Fibroblast of lung (primary cell): ENCODE measurements around the gene ZNF691. TPM values are rescaled to one million over a fixed set of nuclear protein-coding genes. Genes with fewer than 3 reads are reported as not detected.

Experiments
- DNase-seq, 2 donors: peaks; one replicate each; pipeline versions ENCODE4 v3.0.0 to v3.0.0-alpha.2; 2010; ENCODE audit warnings: low read depth in 2 of 2
- H2AFZ ChIP-seq: 2 replicates; pipeline ENCODE4 v1.5.1; 2012; ENCODE audit warnings: low read length, control low read depth, inconsistent platforms
- H3K27ac ChIP-seq: 2 replicates; pipeline ENCODE4 v1.5.1; 2011; ENCODE audit warnings: low read length, control low read depth; ENCODE audit not compliant: insufficient read depth
- H3K27me3 ChIP-seq: 2 replicates; pipeline ENCODE4 v1.5.1; 2011; ENCODE audit warnings: mild to moderate bottlenecking, low read length; ENCODE audit not compliant: control insufficient read depth, insufficient read depth
- H3K36me3 ChIP-seq: 2 replicates; pipeline ENCODE4 v1.5.1; 2011; ENCODE audit warnings: low read length; ENCODE audit not compliant: control insufficient read depth, insufficient read depth
- H3K4me1 ChIP-seq: 2 replicates; pipeline ENCODE4 v1.5.1; 2011; ENCODE audit warnings: low read length; ENCODE audit not compliant: control insufficient read depth, insufficient read depth; ENCODE audit errors: extremely low read depth
- H3K4me2 ChIP-seq: 2 replicates; pipeline ENCODE4 v1.5.1; 2011; ENCODE audit warnings: low read length, control low read depth; ENCODE audit not compliant: insufficient read depth; ENCODE audit errors: extremely low read depth
- H3K4me3 ChIP-seq, 4 experiments: fragments of 200-600 bp in 1 of 4; sonication (generic) in 1 of 4; replicated peaks in 1 of 4; 2 replicates each; pipeline ENCODE4 v1.5.1; 2011 to 2016; ENCODE audit warnings: low read length in 4 of 4, low read depth in 3 of 4, mild to moderate bottlenecking in 3 of 4, control low read depth in 2 of 4, inconsistent platforms in 1 of 4, mixed read lengths in 1 of 4; ENCODE audit not compliant: insufficient read depth in 1 of 4; ENCODE audit errors: control extremely low read depth in 1 of 4
- H3K79me2 ChIP-seq: 2 replicates; pipeline ENCODE4 v1.5.1; 2012; ENCODE audit warnings: mild to moderate bottlenecking, low read length, inconsistent platforms; ENCODE audit not compliant: control insufficient read depth, insufficient read depth
- H3K9ac ChIP-seq: 2 replicates; pipeline ENCODE4 v1.5.1; 2011; ENCODE audit warnings: mild to moderate bottlenecking, low read length, control low read depth; ENCODE audit not compliant: insufficient read depth
- H3K9me3 ChIP-seq: 2 replicates; pipeline ENCODE4 v1.5.1; 2012; ENCODE audit warnings: low read depth, low read length; ENCODE audit not compliant: control insufficient read depth, insufficient read depth
- H4K20me1 ChIP-seq: 2 replicates; pipeline ENCODE4 v1.5.1; 2011; ENCODE audit warnings: low read length; ENCODE audit not compliant: control insufficient read depth, insufficient read depth; ENCODE audit errors: extremely low read depth
- EZH2 ChIP-seq: IDR thresholded peaks from 2 replicates; pipeline ENCODE4 v1.5.1; 2012; ENCODE audit warnings: low read length, control low read depth, mild to moderate bottlenecking; ENCODE audit errors: missing control alignments
- polyA plus RNA-seq, 2 donors: library from polyadenylated mRNA; depleted of rRNA in 1 of 2; stranded (reverse) in 1 of 2; unstranded in 1 of 2; fragments of >200 nt; gene quantifications; 2 replicates each; pipeline ENCODE4 v1.2.1, GENCODE V29; 2011 to 2012; ENCODE audit warnings: missing spikeins in 1 of 2
- total RNA-seq: library from RNA; depleted of rRNA; stranded (reverse); fragments of >200 nt; gene quantifications from 2 replicates; pipeline ENCODE4 v1.2.1, GENCODE V29; 2014
- TF ChIP-seq, protein P1 (sequence below), 2 donors: IDR thresholded peaks in 1 of 2; conservative IDR thresholded peaks in 1 of 2; 1 replicate in 1 of 2; 2 replicates in 1 of 2; pipeline ENCODE4 v1.5.1; 2011 to 2012; ENCODE audit warnings: low read length in 2 of 2, control low read depth in 1 of 2, inconsistent platforms in 1 of 2, low read depth in 1 of 2, mild to moderate bottlenecking in 1 of 2

Gene ZNF691
- total and polyA plus RNA-seq, 2 donors (not counting 1 experiment from before 2014, with no cell fraction given) = 5.8 to 11.1 TPM

DNA sequence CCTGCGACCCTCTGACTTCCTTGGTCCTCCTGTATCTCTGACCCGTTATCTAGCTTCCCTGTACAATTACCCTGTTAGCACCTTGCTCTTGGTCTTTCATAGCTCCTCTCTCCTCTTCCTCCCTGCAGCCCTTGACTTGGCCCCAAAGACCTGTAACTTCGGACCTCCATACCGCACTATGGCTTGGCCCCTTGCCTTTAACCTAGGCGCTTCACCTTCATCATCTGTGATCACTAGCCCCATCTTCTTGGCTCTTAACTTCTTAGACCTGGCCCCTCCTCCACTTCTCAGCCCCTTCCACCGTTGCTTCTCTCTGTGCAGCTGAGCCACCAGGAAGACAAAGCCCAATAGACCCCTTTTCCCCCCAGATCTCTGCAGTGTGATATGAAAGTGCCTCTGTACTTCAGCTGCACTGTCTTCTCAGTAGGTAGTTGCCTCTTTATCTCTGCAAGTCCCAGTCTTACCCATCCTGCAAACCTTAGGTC, 740 bp downstream of the ZNF691 start:
- H3K79me2 ChIP-seq = peaks cover 10% of the 10 kb centered on the region
- H3K4me1 ChIP-seq = peaks cover 7% of the 10 kb centered on the region
- peak overlapping the region; percentile 96 for H3K4me2 ChIP-seq
- no peaks in the 10 kb centered on the region for H4K20me1 ChIP-seq
- no peak for DNase-seq
- peak overlapping the region; percentile 56 for H3K27ac ChIP-seq
- no peaks in the 10 kb centered on the region for H3K27me3 ChIP-seq
- H3K9me3 ChIP-seq = no peaks in the 10 kb centered on the region
- H3K9ac ChIP-seq = peak overlapping the region; percentile 69
- peaks cover 6% of the 10 kb centered on the region for H3K36me3 ChIP-seq
- peak overlapping the region; percentile 60 for H2AFZ ChIP-seq
- TF ChIP-seq EZH2 = no peak
- TF ChIP-seq, protein P1, sequence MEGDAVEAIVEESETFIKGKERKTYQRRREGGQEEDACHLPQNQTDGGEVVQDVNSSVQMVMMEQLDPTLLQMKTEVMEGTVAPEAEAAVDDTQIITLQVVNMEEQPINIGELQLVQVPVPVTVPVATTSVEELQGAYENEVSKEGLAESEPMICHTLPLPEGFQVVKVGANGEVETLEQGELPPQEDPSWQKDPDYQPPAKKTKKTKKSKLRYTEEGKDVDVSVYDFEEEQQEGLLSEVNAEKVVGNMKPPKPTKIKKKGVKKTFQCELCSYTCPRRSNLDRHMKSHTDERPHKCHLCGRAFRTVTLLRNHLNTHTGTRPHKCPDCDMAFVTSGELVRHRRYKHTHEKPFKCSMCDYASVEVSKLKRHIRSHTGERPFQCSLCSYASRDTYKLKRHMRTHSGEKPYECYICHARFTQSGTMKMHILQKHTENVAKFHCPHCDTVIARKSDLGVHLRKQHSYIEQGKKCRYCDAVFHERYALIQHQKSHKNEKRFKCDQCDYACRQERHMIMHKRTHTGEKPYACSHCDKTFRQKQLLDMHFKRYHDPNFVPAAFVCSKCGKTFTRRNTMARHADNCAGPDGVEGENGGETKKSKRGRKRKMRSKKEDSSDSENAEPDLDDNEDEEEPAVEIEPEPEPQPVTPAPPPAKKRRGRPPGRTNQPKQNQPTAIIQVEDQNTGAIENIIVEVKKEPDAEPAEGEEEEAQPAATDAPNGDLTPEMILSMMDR (conservative IDR thresholded peaks at IDR 0.05 in 1 of 2, IDR thresholded peaks at IDR 0.05 in 1 of 2; ENCODE audit: low read depth in 1 of 2, low read length in 2 of 2) = no peak
- H3K4me3 ChIP-seq = peak overlapping the region; percentile 52 to 92 (median 92)

DNA sequence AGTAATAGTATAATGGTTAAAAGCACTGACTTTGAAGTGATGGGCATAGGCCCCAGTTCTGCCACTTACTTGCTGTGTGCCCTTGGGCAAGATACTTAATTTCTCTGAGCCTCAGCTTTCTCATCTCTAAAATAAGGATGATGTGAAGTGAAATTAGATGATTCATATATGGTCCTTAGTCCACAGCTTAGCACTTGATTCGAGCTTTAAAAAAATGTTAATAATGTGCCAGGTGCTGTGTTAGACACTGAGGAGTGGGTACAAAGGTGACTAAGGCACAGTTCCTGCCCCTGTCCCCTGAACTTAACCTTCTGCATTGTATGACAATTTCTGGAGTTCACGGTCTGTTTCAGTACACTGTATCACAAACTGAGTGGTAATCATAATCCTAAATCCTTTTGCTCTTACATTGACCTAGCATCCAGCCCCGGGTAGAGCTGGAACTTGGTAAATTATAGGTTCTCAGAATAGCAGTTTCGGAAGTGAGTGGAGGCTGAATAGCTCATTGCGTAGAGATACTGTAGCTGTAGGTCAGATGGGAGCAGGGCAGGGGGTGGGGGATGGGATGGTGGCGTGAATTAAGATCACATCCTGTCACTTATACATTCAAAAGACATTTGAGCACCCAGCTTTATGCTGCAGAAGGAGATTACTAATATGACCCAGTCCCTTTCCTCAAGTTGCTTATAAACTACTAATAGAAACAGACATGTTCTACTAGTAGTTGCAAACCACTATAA, 1.5 kb downstream of the ZNF691 start:
- Histone ChIP-seq H3K4me1 (peaks cover 7% of the 10 kb centered on the region), H3K9ac (no peak overlapping the region), H3K36me3 (peaks cover 6% of the 10 kb centered on the region), H3K4me2 (peak overlapping the region; percentile 59), H3K27ac (no peak overlapping the region), H2AFZ (no peak overlapping the region), H3K9me3 (no peaks in the 10 kb centered on the region), H3K4me3 (peak overlapping the region in 2 of 4 experiments; percentile 18 to 91), H3K79me2 (peaks cover 10% of the 10 kb centered on the region), H4K20me1 (no peaks in the 10 kb centered on the region), H3K27me3 (no peaks in the 10 kb centered on the region)
- DNase-seq = no peak
- TF ChIP-seq, protein P1 (conservative IDR thresholded peaks at IDR 0.05 in 1 of 2, IDR thresholded peaks at IDR 0.05 in 1 of 2; ENCODE audit: low read depth in 1 of 2, low read length in 2 of 2) = no peak
- TF ChIP-seq EZH2 = no peak

DNA sequence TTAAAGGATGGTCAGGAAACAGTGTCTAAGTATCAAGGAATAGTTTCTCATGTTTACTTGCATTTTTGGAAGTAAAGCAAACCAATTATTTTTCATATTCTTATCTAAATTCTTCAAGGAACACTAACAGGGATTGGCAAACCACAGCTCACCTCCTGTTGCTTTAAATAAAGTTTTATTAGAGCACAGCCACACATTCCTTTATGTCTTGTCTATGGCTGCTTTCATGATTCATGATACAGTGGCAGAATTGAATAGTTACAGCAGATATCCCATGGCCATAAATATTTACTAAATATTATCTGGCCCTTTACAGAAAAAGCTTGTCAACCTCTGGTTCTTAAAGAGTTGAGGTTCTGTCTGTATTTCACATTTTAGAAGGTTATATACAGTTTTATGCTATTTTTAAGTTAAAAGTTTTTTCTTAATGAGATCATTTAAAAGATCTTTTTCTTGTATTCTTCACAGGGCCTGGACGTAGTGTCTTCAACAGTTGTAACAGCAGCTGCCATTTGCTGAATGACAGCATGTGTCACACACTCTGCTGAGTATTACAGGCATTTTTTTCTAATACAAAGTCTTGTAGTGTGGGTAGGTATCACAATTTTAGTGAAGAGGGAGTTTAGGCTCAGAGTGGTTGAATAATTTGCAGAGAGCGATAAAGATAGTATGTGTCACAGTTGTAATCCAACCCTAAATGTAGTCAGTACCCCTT, 2.6 kb downstream of the ZNF691 start:
- H3K79me2 ChIP-seq = peaks cover 10% of the 10 kb centered on the region
- H3K9me3 ChIP-seq = no peaks in the 10 kb centered on the region
- no peak overlapping the region for H3K4me3 ChIP-seq
- TF ChIP-seq, protein P1 (conservative IDR thresholded peaks at IDR 0.05 in 1 of 2, IDR thresholded peaks at IDR 0.05 in 1 of 2; ENCODE audit: low read depth in 1 of 2, low read length in 2 of 2) = no peak
- TF ChIP-seq EZH2 = no peak
- no peak overlapping the region for H3K27ac ChIP-seq
- H3K4me1 ChIP-seq = peaks cover 7% of the 10 kb centered on the region
- no peaks in the 10 kb centered on the region for H4K20me1 ChIP-seq
- no peak overlapping the region for H2AFZ ChIP-seq
- H3K27me3 ChIP-seq = no peaks in the 10 kb centered on the region
- DNase-seq = no peak
- no peak overlapping the region for H3K9ac ChIP-seq
- peaks cover 6% of the 10 kb centered on the region for H3K36me3 ChIP-seq
- H3K4me2 ChIP-seq = no peak overlapping the region
